HG03066 (cell line): ENCODE measurements around the gene ZNF8.
"Not testable (repeated sequence)": the region's sequence is repeated elsewhere in the genome, so short reads cannot be mapped to it uniquely, and the experiment has no call there.

Source experiments
- ATAC-seq: cut with Tn5 transposase; IDR thresholded peaks from one replicate; pipeline ENCODE4 v1.9.1; 2021; ENCODE audit warnings: low read depth; ENCODE audit not compliant: unreplicated experiment

The ZNF8 gene

DNA sequence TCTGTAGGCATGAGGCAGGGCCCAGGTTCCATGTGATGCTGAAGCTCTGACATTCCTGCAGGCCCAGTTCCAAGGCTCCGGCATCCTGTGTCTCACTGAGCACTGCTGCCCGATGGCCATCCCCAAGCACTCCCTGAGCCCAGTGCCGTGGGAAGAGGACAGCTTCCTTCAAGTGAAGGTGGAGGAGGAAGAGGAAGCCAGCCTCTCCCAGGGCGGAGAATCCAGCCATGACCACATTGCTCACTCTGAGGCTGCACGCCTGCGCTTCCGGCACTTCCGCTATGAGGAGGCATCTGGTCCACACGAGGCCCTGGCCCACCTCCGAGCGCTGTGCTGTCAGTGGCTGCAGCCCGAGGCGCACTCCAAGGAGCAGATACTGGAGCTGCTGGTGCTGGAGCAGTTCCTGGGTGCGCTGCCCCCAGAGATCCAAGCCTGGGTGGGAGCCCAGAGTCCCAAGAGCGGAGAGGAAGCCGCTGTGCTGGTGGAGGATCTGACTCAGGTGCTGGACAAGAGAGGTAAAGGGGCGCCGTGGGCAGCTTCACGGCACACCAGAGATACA, 56.0 kb downstream of the ZNF8 start:
- no peak for ATAC-seq

DNA sequence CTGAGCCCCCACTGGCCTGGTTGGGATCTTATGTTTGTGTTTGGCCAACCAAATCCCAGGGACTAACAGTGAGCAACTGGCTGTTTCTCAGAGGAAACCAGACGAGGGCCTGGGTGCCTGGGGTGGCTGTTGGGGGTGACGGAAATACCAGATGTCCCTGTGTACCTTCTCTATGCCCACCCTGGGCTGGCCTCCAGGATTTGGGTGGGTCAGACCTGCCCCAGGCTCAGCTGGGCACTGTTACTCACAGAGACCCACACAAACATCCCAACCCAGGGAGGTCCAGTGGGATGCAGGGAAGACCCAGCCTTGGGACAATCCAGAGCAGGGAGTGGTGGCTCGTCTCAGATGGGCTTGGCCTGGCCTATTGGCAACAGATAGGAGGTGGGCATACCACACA, 56.9 kb downstream of the ZNF8 start:
- ATAC-seq = no peak

DNA sequence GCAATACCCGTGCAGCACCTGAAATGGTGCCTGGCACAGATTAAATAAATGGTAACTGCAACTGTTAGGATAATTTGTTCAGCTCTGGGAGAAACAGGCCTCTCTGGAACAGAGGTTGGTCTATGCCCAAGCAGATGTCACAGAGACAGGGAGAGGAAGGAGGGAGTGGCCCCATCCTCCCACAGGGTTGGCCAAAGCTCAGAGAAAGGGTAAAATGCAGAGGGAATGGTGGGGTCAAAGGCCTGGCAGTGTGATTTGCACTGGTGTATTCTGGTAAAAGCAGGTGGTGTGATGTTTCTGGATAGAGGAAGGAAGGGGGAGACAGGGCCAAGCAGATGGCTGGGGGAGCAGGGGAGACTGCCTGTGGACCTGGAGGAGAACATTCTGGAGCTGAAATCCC, 57.5 kb downstream of the ZNF8 start:
- ATAC-seq = no peak

DNA sequence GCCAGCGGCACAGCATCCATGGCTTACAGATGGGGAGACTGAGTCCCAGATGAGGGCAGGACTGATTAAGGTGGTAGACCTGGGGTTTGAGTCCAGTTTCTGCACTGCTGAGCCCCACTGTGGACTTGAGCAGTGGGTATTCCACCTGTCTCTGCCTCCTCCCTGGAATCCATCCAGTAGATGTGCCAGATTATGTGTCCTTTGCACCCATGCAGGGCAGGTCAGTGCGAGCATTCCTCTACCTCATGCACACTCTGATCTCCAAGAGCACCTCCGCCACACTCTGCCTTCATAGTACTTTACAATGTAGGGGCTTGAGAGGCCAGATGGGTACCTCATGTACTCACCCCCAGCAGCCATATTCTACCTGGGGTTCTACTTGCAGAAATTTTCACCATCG, 58.1 kb downstream of the ZNF8 start:
- ATAC-seq = no peak

DNA sequence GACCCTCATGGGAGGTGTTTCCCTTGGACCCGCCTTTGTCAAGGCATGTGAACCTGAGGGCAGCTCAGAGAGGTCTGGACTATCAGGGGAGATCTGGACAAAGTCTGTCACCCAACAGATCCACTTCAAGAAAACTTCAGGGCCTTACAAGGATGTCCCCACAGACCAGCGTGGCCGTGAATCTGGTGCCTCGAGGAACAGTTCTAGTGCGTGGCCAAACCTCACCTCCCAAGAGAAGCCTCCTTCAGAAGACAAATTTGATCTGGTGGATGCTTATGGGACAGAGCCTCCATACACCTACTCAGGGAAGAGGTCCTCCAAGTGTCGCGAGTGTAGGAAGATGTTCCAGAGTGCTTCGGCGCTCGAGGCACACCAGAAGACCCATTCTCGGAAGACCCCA, 59.6 kb downstream of the ZNF8 start:
- no peak for ATAC-seq

DNA sequence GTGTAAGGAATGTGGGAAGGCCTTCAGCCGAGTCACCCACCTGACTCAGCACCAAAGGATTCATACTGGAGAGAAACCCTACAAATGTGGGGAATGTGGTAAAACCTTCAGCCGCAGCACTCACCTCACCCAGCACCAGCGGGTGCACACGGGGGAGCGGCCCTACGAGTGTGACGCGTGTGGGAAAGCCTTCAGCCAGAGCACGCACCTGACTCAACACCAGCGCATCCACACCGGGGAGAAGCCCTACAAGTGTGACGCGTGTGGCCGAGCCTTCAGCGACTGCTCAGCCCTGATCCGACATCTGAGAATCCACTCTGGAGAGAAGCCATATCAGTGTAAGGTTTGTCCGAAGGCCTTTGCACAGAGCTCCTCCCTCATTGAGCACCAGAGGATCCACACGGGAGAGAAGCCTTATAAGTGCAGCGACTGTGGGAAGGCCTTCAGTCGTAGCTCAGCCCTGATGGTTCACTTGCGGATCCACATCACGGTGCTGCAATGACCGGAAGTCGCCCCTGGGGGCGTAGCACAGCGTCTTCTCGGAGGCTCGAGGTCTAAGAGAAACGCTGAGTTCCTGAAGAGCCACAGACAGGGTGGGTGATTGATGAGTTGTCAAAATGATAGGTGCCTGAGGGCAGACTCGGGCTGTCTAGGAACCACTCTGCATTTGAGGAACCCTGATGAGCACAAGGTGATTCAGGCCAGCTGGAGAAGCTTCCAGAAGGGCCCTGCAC, 60.2 kb downstream of the ZNF8 start:
- no peak for ATAC-seq

DNA sequence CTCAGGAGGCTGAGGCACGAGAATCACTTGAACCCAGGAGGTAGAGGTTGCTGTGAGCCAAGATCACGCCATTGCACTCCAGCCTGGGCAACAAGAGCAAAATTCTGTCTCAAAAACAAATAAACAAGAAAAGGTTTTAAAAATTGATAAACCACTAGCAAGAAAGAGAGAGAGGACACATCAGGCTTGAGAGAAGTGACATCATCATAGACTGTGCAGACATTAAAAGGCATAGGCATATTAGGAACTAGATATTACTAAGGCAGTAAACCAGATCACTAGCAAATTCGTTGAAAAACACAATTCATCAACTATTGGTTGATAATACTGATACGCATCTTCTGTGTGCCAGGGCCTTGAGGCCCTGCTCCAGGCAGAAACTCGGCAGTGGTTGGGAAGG, 66.8 kb downstream of the ZNF8 start:
- ATAC-seq = no peak

DNA sequence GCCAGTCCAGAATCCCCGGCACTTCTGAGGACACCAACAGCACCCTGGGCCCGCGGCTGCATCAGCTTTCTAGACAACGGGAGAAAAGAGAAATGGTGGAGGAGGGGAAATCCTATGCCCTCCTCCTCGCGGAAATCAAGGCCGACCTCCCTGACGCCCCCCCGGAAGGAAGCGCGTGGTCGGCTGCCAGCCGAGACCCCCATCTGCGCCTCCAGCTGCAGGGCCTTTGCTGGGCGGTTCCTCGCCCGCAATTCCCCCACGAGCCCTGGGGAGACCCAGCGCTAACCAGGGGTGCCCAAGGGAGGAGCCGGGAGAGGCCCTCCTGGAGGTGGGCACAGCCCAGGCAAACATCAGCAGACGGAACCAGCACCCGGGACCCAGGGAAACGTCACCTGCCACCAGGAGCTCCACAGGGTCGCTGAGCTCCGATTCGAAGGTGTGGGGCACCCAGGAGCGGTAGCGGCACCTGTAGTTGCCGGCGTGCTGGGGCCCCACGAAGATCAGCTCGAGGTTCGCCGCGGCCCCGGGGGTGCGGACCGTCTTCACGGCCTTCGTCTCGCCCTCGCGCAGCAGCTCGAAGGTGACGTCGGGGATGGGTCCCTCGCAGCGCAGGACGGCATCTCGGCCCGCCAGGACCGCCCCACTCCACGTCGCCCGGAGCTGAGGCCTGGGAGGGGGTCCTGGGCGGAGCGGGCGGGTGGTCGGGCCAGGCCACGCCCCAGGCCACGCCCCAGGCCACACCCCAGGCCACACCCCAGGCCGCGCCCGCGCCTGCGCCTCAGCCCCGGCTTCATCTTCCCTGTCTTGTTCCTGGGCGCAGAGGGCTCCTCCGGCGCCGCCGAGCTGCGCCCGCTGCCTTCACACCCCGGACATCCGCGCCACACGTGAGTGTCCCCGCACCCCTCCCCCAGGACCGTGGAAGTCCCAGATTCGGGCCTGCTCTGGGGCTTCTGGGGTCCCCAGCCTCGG, 68.5 kb downstream of the ZNF8 start:
- ATAC-seq = peak; percentile 90

DNA sequence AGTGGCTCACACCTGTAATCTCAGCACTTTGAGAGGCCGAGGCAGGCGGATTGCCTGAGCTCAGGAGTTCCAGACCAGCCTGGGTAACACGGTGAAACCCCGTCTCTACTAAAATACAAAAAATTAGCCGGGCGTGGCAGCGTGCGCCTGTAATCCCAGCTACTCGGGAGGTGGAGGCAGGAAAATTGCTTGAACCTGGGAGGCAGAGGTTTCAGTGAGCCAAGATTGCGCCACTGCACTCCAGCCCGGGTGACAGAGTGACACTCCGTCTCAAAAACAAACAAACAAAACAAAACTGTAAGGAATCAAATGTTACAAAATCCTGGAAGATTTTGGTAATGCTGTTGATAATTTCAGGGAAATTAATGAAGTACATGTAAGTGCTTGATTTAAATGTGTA, 69.3 kb downstream of the ZNF8 start:
- ATAC-seq = not testable (repeated sequence)

DNA sequence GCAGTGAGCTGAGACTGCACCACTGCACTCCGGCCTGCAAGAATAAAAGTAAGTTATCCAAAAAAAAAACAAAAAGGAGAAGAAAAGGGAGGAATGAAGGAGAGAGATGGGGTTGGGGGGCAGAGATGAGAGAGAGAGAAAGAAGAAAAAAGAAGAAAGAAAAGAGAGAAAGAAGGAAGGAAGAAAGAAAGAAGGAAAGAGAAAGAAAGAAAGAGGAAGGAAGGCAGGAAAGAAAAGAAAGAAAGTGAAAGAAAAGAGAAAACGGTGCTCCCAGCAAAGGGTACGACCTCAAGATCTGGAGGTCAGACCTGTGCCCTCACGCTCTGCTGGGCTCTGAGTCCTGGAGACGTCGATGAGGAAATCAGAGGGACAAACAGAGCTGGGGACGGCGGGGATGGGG, 70.8 kb downstream of the ZNF8 start:
- no peak for ATAC-seq

DNA sequence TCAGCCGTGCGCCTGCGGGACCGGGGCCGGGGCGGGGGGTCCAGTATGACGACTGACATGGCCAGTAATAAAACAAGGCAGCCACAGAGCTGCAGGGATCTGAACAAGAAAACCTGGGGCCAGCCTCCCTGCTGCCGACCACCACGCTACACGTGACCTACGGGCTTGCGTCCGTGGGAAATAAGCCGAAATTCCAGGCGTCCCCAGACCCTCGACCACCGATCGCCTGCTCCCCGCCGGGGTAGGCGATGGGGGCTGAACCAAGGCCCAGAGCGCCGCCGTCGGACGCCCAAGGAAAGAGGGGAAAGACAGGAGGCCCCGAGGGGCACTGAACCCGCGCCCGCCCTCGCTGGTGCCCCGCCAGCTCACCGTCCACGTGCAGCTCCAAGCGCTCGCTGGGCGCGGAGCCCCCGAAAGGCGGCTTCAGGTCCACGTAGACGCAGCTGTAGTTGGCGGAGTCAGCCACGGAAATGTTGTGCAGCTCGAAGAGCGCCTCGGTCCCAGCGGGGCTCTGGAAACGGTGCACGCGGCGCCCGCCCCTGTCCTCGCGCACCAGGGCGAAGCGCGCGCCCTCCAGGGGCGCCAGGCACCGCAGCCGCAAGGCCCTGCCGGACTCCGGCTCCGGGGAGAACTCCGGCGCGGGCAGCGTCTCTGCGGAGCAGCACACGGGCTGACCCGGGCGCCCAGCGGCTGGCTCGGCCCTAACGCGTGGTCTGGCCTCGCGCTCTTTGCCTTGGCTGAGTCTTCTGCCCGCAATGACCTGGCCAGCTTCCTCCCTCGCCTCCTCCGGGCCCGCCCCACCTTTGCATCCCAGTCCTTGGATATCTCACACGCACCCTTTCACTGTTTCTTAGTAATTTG, 71.5 kb downstream of the ZNF8 start:
- ATAC-seq = no peak

DNA sequence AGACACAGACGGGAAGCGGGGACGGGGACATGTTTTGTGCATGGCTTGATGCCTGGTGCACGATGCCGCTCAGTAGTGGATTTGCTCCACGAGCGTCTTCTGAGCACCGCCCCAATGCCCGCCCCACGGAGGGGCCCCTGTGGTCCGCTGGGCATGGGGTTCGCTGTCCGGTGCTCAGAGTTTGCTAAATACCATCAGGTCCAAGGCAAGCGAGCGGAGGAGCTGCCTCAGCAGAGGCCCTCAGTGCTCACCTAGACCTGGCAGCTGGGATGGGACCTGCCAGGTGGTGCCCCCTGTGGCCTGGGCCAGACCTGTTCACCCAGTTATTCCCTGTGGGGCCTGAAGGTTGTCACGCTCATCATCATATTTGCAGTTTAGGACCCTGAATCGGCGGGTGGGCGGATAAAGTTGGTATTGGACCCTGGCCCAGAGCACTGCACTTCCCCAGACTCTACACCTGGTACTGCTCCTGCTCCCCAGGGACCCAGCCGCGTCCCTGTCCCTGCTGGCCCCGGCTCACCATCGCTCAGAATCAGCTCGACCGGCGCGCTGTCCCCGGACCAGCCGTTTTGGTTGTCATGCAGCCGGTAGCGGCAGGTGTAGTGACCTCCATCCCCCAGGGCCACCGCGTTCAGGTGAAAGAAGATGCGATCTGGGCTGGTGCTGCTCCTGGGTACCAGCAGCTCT, 72.3 kb downstream of the ZNF8 start:
- no peak for ATAC-seq

DNA sequence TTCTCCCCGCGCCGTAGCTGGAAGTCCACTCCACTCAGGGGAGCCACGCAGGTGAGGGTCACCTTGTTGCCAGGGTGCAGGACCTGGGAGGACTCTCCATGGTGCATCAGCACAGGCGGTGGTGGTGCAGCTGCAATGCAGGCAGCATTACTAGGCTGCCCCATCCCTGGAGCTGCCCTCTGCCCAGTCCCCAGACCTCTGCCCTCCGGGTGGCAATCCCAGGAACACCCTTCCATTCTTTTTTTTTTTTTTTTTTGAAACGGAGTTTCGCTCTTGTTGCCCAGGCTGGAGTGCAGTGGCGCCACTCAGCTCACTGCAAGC, 72.8 kb downstream of the ZNF8 start:
- no peak for ATAC-seq

DNA sequence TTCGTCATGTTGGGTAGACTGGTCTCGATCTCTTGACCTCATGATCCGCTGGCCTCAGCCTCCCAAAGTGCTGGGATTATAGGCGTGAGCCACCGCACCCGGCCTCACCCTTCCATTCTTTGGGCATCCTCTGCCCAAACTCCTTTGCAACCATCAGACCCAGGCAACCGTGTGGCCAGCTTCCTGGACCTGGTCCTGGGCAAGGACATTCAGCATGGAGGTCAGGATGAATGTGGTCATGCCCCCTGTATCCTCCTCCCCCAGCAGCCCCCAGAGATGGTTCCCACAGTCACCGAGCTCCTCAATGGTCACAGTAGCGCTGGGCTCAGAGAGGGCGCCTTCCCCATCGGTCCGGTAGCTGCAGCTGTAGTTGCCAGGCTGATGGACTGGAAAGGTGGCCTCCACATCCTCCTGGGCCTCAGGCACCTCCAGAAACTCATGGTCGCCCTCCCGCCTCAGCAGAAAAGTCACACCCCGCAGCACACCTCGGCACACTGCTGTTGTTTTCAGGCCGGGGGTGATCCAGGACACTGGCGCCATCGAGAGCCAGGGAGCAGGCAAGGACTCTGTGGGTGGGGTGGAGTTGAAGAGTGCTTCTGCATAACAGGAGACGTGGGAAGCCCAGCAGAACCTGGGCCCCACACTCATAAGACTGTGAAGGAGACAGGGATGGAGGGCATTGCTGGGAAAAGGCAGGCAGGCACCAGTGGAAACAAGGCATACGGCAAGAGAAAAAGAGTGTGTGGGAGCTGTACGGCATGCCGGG, 73.4 kb downstream of the ZNF8 start:
- ATAC-seq = no peak
